GM18867 (cell line): ENCODE measurements around the gene SRD5A2.

Experiments
- ATAC-seq: cut with Tn5 transposase; IDR thresholded peaks from one replicate; pipeline ENCODE4 v1.9.1; 2021; ENCODE audit warnings: mild to moderate bottlenecking, moderate library complexity; ENCODE audit not compliant: unreplicated experiment

SRD5A2 gene

GRCh38 chr2:31580321-31581117, at the start of gene SRD5A2:
TSS of gene SRD5A2 (minus strand) at chr2:31580938. CDS start at chr2:31580900, 38 bp downstream.
- no peak for ATAC-seq

DNA sequence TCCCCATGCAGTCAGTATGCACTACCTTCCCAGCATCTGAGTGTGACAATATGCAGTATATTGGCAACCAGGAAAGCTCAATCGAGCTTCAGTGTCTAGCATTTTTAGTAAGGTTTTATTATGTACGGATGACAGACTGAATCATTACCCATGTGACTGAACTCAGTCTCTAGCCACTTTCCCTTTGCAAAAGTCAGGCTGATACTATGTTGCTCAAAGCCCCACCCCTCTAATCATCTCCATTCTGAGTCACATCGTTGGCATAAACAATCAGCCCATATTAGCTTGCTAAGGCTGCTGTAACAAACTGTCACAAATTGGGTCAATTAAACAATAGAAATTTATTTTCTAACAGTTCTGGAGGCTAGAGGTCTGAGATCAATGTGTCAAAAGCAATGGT, 25.8 kb upstream of the SRD5A2 start:
- no peak for ATAC-seq

DNA sequence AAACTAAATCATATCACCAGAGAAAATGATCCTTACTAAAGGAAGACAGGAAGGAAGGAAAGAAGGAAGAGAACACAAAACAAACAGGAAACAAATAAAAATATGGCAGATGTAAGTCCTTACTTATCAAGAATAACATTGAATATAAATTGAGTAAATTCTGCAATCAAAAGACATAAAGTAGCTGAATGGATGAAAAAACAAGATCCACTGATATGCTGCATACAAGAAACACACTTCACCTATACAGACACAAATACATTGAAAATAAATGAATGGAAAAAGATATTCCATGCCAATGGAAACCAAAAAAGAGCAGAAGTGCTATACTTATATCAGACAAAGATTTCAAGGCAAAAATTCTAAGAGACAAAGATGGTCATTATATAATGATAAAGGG, 18.0 kb upstream of the SRD5A2 start:
- no peak for ATAC-seq

- no peak for ATAC-seq
These were observed 5.5 kb upstream of the SRD5A2 start for GRCh38 chr2:31586230-31586629.

GRCh38 chr2:31581124-31581795, 522 bp upstream of the SRD5A2 start:
- ATAC-seq = no peak

- no peak for ATAC-seq
These were observed 780 bp downstream of the SRD5A2 start for GRCh38 chr2:31579996-31580320.

GRCh38 chr2:31578316-31578715, 2.4 kb downstream of the SRD5A2 start:
- ATAC-seq = no peak

DNA sequence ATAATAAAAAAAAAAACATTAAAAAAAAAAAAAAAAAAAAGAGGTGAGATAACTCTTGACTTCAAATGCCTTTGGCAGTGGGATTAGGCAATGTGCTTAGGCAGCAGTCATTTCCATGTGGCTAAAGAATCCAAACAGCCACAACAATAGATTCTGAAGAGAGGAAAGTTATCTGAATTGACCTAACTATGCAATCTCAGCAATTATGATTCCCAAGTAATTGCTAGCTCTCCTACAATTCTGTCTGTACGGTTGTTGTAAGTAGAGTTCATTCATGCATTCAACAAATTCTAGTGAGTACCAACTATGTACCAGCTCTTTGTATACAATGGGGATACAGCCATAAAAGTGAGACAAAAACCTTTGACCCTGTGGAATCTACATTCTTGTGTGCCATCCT, 3.6 kb downstream of the SRD5A2 start:
- no peak for ATAC-seq

GRCh38 chr2:31568585-31569201, 12.0 kb downstream of the SRD5A2 start:
- ATAC-seq = no peak

DNA sequence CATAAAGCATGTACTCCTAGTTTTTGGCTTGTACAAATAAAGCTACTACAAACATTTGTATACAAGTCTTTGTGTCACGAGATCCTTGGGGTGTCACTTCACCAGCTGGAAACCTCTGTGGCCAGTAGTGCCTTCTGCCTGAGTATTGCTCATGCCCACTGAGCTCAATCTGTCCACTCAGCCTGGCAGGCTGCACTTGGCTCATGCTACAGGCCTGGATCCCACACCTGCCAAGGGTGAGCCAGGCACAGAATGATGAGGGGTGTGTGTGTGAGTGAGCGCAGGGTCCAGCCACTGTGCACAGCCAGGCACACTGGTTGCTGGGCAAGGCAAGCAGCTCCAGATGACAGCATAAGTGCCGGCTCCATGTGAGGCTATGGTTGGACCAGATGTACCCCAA, 13.1 kb downstream of the SRD5A2 start:
- no peak for ATAC-seq

DNA sequence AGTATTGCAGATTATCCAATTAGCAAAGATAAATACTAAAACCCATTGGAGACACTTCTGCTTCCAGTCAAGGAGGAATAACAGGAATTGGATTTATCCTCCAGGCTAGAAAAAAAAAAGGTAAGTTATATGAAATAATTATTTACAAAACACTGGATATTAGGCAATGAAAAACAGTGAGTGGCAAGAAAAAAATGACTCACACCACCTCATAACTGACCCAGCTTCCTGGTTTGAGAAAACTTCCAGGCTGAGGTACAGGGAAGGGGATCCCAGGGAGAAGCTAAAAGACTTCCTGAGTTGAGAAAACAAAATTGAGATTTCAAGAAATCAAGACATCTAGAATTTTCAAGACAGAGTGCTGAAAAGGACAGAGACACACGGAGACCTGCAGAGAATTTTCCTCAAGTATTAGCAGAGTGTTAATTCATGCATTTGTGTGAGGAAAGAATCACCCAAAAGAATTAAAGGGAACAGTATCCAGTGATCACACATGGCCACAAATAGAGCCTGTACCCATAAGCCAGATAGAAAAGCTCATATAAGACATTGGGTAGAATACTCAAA, 17.4 kb downstream of the SRD5A2 start:
- ATAC-seq = no peak

DNA sequence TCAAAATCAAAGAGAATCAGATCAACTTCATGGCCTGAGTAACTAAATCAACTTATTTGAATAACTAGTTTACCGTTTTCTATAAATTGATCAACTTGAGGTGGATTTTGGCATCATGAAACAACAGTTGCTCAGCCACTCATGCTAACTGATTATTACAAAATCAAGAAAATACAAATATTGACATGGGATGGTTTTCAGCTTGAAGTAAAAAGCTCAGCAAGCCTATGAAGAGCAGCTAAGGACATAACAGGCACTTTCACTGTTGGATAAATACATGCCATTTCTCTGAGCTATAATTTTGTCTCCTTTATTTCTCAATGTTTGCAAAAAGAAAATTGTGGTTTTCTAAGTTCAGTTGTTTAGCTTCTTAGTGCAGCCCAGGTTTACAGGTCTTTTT, 18.9 kb downstream of the SRD5A2 start:
- no peak for ATAC-seq

- ATAC-seq = no peak
These were observed 22.1 kb downstream of the SRD5A2 start for GRCh38 chr2:31558401-31559295.

- ATAC-seq = no peak
These were observed 23.8 kb downstream of the SRD5A2 start for GRCh38 chr2:31556940-31557339.

DNA sequence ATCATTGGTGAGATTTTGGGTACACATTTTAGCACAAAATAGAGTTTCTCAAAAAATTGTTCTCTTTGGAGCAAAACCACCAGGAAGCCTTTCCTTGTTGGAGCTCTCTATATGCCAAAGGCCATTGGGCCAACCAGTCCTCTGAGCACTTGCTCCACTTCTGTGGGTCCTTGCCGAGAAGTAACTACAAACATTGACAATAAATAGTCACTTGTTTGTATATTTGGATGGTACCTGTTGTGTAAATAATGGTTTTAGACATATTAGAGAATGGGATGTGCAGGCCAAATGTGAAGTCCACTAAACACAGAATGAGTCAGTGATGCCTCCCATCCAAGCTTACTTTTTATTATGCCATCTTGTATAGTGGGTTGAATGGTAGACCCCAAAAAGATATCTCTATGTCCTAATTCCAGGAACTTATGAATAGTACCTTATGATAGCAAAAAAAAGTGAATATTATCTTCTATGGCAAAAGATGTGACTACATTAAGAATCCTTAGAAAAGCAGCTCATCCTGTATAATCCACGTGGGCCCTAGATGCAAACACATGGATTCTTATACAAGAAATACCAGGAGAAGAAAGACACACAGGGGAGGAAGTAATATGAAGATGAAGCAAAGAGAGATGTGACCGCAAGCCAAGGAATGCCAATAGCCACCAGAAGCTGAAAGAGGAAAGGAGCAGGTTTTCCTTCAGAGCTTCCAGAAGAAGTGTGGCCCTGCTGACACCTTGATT, 24.6 kb downstream of the SRD5A2 start:
- no peak for ATAC-seq

DNA sequence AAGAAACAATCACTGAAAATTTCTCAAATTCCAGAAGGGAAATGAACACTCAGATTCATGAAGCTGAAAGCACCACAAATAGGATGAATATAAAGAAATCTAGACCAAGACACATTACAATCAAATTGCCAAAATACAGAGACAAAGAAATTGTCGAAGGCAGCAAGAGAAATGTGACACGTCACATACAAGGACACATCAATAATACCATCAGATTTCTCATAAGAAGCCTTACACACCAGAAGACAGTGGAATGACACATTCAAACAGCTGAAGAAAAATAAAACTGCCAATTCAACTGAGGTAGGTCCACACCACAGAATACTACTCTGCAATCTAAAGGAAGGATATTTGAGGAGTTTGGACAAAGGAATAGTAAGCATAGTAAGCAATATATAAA, 27.4 kb downstream of the SRD5A2 start:
- no peak for ATAC-seq

DNA sequence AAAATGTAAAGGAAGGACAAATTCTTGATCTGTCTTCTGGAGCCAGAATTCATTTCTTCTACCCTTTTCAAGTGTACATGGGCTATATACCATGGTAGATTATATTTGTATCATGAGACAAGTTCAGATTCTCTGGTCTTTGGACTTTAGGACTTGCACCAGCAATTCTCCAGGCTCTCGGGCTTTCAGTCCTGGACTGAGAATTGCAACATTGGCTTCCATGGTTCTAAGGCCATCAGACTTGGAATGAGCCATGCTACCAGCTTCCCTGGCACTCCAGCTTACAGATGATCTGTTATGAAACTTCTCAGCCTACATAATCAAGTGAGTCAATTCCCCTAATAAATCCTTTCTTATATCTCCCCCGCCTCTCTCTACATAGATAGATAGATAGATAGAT, 33.3 kb downstream of the SRD5A2 start:
- no peak for ATAC-seq

GRCh38 chr2:31541853-31542252, 38.9 kb downstream of the SRD5A2 start:
- no peak for ATAC-seq

- no peak for ATAC-seq
These were observed 41.2 kb downstream of the SRD5A2 start for GRCh38 chr2:31539505-31539904.

- ATAC-seq = no peak
These were observed 45.0 kb downstream of the SRD5A2 start for GRCh38 chr2:31535768-31536167.
